Sigmoid colon (tissue), 4 donors: ENCODE measurements around the gene AIMP2.

ENCODE experiments used
- POLR2A ChIP-seq, 2 donors: fragments of 450-650 bp; IDR thresholded peaks; one replicate each; pipeline ENCODE4 v1.6.1; 2016; ENCODE audit warnings: antibody characterized with exemption in 2 of 2, mild to moderate bottlenecking in 2 of 2, moderate library complexity in 2 of 2
- POLR2AphosphoS5 ChIP-seq, 4 donors: sonication (generic); formaldehyde crosslinking; IDR thresholded peaks; one replicate each; pipeline ENCODE4 v1.6.1; 2017; ENCODE audit warnings: antibody characterized with exemption in 4 of 4
- TF ChIP-seq, protein P1 (sequence below), 4 experiments: fragments of 450-650 bp in 3 of 4; fragments of 200-600 bp in 1 of 4; IDR thresholded peaks; one replicate each; pipeline ENCODE4 v1.5.1; 2016 to 2019; ENCODE audit warnings: antibody characterized with exemption in 4 of 4, mild to moderate bottlenecking in 3 of 4, moderate library complexity in 2 of 4

DNA sequence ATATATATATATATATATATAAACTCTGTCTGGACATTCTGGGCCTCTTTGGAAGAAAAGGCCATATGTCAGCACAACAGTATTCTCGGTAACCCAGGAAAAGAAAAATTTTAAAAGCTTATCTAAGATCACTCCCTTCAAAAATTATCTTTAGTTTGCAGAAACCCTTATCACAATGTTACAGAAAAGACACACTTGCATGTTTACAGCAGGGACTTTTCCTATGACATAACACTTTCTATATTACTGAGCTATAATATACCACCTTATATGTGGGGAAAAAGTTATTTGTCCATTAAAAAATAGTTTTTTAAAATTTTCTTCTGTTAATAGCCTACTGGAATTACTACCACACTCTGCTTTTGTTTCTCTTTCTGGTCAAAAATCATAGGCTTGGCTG is 47.5 kb downstream of the AIMP2 start:
- TF ChIP-seq, protein P1, sequence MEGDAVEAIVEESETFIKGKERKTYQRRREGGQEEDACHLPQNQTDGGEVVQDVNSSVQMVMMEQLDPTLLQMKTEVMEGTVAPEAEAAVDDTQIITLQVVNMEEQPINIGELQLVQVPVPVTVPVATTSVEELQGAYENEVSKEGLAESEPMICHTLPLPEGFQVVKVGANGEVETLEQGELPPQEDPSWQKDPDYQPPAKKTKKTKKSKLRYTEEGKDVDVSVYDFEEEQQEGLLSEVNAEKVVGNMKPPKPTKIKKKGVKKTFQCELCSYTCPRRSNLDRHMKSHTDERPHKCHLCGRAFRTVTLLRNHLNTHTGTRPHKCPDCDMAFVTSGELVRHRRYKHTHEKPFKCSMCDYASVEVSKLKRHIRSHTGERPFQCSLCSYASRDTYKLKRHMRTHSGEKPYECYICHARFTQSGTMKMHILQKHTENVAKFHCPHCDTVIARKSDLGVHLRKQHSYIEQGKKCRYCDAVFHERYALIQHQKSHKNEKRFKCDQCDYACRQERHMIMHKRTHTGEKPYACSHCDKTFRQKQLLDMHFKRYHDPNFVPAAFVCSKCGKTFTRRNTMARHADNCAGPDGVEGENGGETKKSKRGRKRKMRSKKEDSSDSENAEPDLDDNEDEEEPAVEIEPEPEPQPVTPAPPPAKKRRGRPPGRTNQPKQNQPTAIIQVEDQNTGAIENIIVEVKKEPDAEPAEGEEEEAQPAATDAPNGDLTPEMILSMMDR (IDR thresholded peaks at IDR 0.05): no peak
- TF ChIP-seq POLR2A (IDR thresholded peaks at IDR 0.05) (no peak), POLR2AphosphoS5 (IDR thresholded peaks at IDR 0.05) (no peak)
